Measurements from ENCODE around the gene CEMIP. TPM values are rescaled to one million over a fixed set of nuclear protein-coding genes. Genes with fewer than 3 reads are reported as not detected.

The CEMIP gene
- total RNA-seq, 4 donors from 2014 or later = 0.27 to 0.32 TPM; not detected in 2

GRCh38 chr15:80870893-80871292, 91.7 kb downstream of the CEMIP start:
- TF ChIP-seq CTCF (IDR thresholded peaks at IDR 0.05) (no peak), POLR2A (IDR thresholded peaks at IDR 0.05) (no peak), EP300 (IDR thresholded peaks at IDR 0.05; ENCODE audit: low read depth) (no peak), POLR2AphosphoS5 (IDR thresholded peaks at IDR 0.05) (no peak)
- no peak for DNase-seq
- no peak overlapping the region for H3K27ac ChIP-seq
- peaks cover 0 to 4% (median 0%) of the 10 kb centered on the region in 4 donors for H3K4me1 ChIP-seq
- no peaks in the 10 kb centered on the region for H3K9me3 ChIP-seq
- no peaks in the 10 kb centered on the region for H3K36me3 ChIP-seq
- intact Hi-C loops (cut with DNase I; ENCODE audit: low total_unique reads) (no loop called here), in situ Hi-C loops (cut with MboI; ENCODE audit: low pct_ligation_motif_present in 1 of 4, low pct_unique_long_range_greater_than_20kb in 1 of 4, low sequenced_read_pairs in 3 of 4) (no loop called here)
- no peaks in the 10 kb centered on the region for H3K27me3 ChIP-seq
- H3K4me3 ChIP-seq = no peak overlapping the region
- 82 to 87% methylated on average over 2 to 5 of the region's 5 CpGs for WGBS, 2 donors (ENCODE audit: low coverage in 1 of 2)

- in situ Hi-C loops (cut with MboI; ENCODE audit: low pct_ligation_motif_present in 1 of 4, low pct_unique_long_range_greater_than_20kb in 1 of 4, low sequenced_read_pairs in 3 of 4) (no loop called here), intact Hi-C loops (cut with DNase I; ENCODE audit: low total_unique reads) (no loop called here)
- DNase-seq = no peak
- H3K9me3 ChIP-seq = no peaks in the 10 kb centered on the region
- H3K4me1 ChIP-seq = peaks cover 0 to 4% (median 0%) of the 10 kb centered on the region in 4 donors
- no peaks in the 10 kb centered on the region for H3K27me3 ChIP-seq
- no peak overlapping the region for H3K4me3 ChIP-seq
- WGBS, 2 donors (ENCODE audit: low coverage in 1 of 2) = 93 to 100% methylated on average over 2 to 12 of the region's 12 CpGs
- TF ChIP-seq POLR2AphosphoS5 (IDR thresholded peaks at IDR 0.05) = no peak
- TF ChIP-seq POLR2A (IDR thresholded peaks at IDR 0.05) = no peak
- TF ChIP-seq CTCF (IDR thresholded peaks at IDR 0.05) = no peak
- TF ChIP-seq EP300 (IDR thresholded peaks at IDR 0.05; ENCODE audit: low read depth) = no peak
- no peak overlapping the region for H3K27ac ChIP-seq
- H3K36me3 ChIP-seq = no peaks in the 10 kb centered on the region
Observed at GRCh38 chr15:80871858-80872257, 92.7 kb downstream of the CEMIP start.

- no peak overlapping the region for H3K27ac ChIP-seq
- intact Hi-C loops (cut with DNase I; ENCODE audit: low total_unique reads) = no loop called here
- H3K27me3 ChIP-seq = no peaks in the 10 kb centered on the region
- H3K36me3 ChIP-seq = no peaks in the 10 kb centered on the region
- H3K4me1 ChIP-seq = peaks cover 0 to 4% (median 0%) of the 10 kb centered on the region in 4 donors
- no peak overlapping the region for H3K4me3 ChIP-seq
- DNase-seq = no peak
- H3K9me3 ChIP-seq = no peaks in the 10 kb centered on the region
- TF ChIP-seq CTCF (IDR thresholded peaks at IDR 0.05) (no peak), POLR2AphosphoS5 (IDR thresholded peaks at IDR 0.05) (no peak), POLR2A (IDR thresholded peaks at IDR 0.05) (no peak), EP300 (IDR thresholded peaks at IDR 0.05; ENCODE audit: low read depth) (no peak)
- in situ Hi-C loops (cut with MboI; ENCODE audit: low pct_ligation_motif_present in 1 of 4, low pct_unique_long_range_greater_than_20kb in 1 of 4, low sequenced_read_pairs in 3 of 4) = no loop called here
- WGBS, 2 donors (ENCODE audit: low coverage in 1 of 2) = 67 to 68% methylated on average over 1 to 7 of the region's 7 CpGs
Observed at GRCh38 chr15:80873366-80873952, 94.3 kb downstream of the CEMIP start.

- no peak for DNase-seq
- Histone ChIP-seq H3K4me1 (no peaks in the 10 kb centered on the region), H3K36me3 (no peaks in the 10 kb centered on the region), H3K27ac (no peak overlapping the region), H3K4me3 (no peak overlapping the region), H3K9me3 (no peaks in the 10 kb centered on the region), H3K27me3 (no peaks in the 10 kb centered on the region)
- 71% methylated on average over 8 of the region's 8 CpGs; no CpG with 5 or more reads in 1 of the 2 donors for WGBS, 2 donors (ENCODE audit: low coverage in 1 of 2)
- intact Hi-C loops (cut with DNase I; ENCODE audit: low total_unique reads) (no loop called here), in situ Hi-C loops (cut with MboI; ENCODE audit: low pct_ligation_motif_present in 1 of 4, low pct_unique_long_range_greater_than_20kb in 1 of 4, low sequenced_read_pairs in 3 of 4) (no loop called here)
- TF ChIP-seq POLR2A (IDR thresholded peaks at IDR 0.05) (no peak), CTCF (IDR thresholded peaks at IDR 0.05) (no peak), EP300 (IDR thresholded peaks at IDR 0.05; ENCODE audit: low read depth) (no peak), POLR2AphosphoS5 (IDR thresholded peaks at IDR 0.05) (no peak)
Observed at GRCh38 chr15:80875568-80876347, 96.6 kb downstream of the CEMIP start.

Measured in transverse colon (tissue), 4 donors.